GM12865 (cell line): ENCODE results near the gene PRIM2.
"Not testable (repeated sequence)": the region's sequence is repeated elsewhere in the genome, so short reads cannot be mapped to it uniquely, and the experiment has no call there.

Source experiments
- DNase-seq: peaks from one replicate; pipeline ENCODE4 v3.0.0; 2010; ENCODE audit warnings: low read depth
- H3K4me3 ChIP-seq: 2 replicates; pipeline ENCODE4 v1.5.1; 2011; ENCODE audit warnings: mild to moderate bottlenecking, low read depth, low read length, control low read depth
- CTCF ChIP-seq: IDR thresholded peaks from 2 replicates; pipeline ENCODE4 v1.5.1; 2011; ENCODE audit warnings: low read length, control low read depth, low read depth, inconsistent platforms; ENCODE audit not compliant: insufficient read depth; ENCODE audit errors: missing control alignments

PRIM2 gene

GRCh38 chr6:57432157-57432556 lies 114.7 kb downstream of the PRIM2 start:
- TF ChIP-seq CTCF = no peak
- no peak for DNase-seq
- no peak overlapping the region for H3K4me3 ChIP-seq

GRCh38 chr6:57432919-57433684 lies 115.7 kb downstream of the PRIM2 start:
- DNase-seq = peak; percentile 45
- TF ChIP-seq CTCF = no peak
- no peak overlapping the region for H3K4me3 ChIP-seq

- not testable (repeated sequence) for H3K4me3 ChIP-seq, DNase-seq
These were observed 116.4 kb downstream of the PRIM2 start for GRCh38 chr6:57433790-57434189.

- no peak for TF ChIP-seq CTCF
- no peak for DNase-seq
- H3K4me3 ChIP-seq = no peak overlapping the region
These were observed 117.5 kb downstream of the PRIM2 start for GRCh38 chr6:57434944-57435343.

GRCh38 chr6:57435475-57436160 lies 118.2 kb downstream of the PRIM2 start:
- TF ChIP-seq CTCF = no peak

GRCh38 chr6:57440735-57441134 lies 123.3 kb downstream of the PRIM2 start:
- not testable (repeated sequence) for DNase-seq, H3K4me3 ChIP-seq

More at GRCh38 chr6:57435475-57436160, 118.2 kb downstream of the PRIM2 start:
- no peak overlapping the region for H3K4me3 ChIP-seq
- DNase-seq = no peak

GRCh38 chr6:57442133-57442532 lies 124.7 kb downstream of the PRIM2 start:
- not testable (repeated sequence) for H3K4me3 ChIP-seq, DNase-seq

- H3K4me3 ChIP-seq, DNase-seq: not testable (repeated sequence)
These were observed 125.8 kb downstream of the PRIM2 start for GRCh38 chr6:57443181-57443580.

- not testable (repeated sequence) for DNase-seq, H3K4me3 ChIP-seq
These were observed 127.4 kb downstream of the PRIM2 start for GRCh38 chr6:57444787-57445186.

- H3K4me3 ChIP-seq, DNase-seq: not testable (repeated sequence)
These were observed 127.9 kb downstream of the PRIM2 start for GRCh38 chr6:57445379-57445778.

- DNase-seq, H3K4me3 ChIP-seq: not testable (repeated sequence)
These were observed 128.5 kb downstream of the PRIM2 start for GRCh38 chr6:57445790-57446468.

GRCh38 chr6:57449496-57450066 lies 132.2 kb downstream of the PRIM2 start:
- not testable (repeated sequence) for DNase-seq, H3K4me3 ChIP-seq

GRCh38 chr6:57459781-57460180 lies 142.4 kb downstream of the PRIM2 start:
- DNase-seq, H3K4me3 ChIP-seq: not testable (repeated sequence)

- not testable (repeated sequence) for H3K4me3 ChIP-seq, DNase-seq
These were observed 143.6 kb downstream of the PRIM2 start for GRCh38 chr6:57461022-57461421.
